Effector memory CD4-positive, alpha-beta T cell (primary cell): ENCODE results near the gene NIN.

ENCODE experiments used
- DNase-seq, 3 donors: peaks; one replicate each; pipeline ENCODE4 v3.0.0-alpha.2; 2020
- H3K27ac ChIP-seq: 2 replicates; pipeline ENCODE4 v1.7.0; 2013; ENCODE audit warnings: mild to moderate bottlenecking, low read length, moderate library complexity; ENCODE audit not compliant: insufficient read depth, poor library complexity, severe bottlenecking
- H3K27me3 ChIP-seq: replicated peaks from 2 replicates; pipeline ENCODE4 v1.7.0; 2013; ENCODE audit warnings: mild to moderate bottlenecking, low read length; ENCODE audit not compliant: insufficient read depth, control insufficient read depth, poor library complexity, severe bottlenecking
- H3K36me3 ChIP-seq: 2 replicates; pipeline ENCODE4 v1.7.0; 2013; ENCODE audit warnings: mild to moderate bottlenecking, low read length, moderate library complexity; ENCODE audit not compliant: control insufficient read depth, insufficient read depth
- H3K4me1 ChIP-seq: 2 replicates; pipeline ENCODE4 v1.7.0; 2013; ENCODE audit warnings: low read length, mild to moderate bottlenecking; ENCODE audit not compliant: control insufficient read depth, insufficient read depth, poor library complexity, severe bottlenecking
- H3K4me3 ChIP-seq: 2 replicates; pipeline ENCODE4 v1.7.0; 2013; ENCODE audit warnings: low read length, low read depth, mild to moderate bottlenecking; ENCODE audit not compliant: insufficient read depth, poor library complexity, severe bottlenecking
- H3K9me3 ChIP-seq: 2 replicates; pipeline ENCODE4 v1.7.0; 2013; ENCODE audit warnings: mild to moderate bottlenecking, low read length, moderate library complexity; ENCODE audit not compliant: control insufficient read depth

Gene NIN

DNA sequence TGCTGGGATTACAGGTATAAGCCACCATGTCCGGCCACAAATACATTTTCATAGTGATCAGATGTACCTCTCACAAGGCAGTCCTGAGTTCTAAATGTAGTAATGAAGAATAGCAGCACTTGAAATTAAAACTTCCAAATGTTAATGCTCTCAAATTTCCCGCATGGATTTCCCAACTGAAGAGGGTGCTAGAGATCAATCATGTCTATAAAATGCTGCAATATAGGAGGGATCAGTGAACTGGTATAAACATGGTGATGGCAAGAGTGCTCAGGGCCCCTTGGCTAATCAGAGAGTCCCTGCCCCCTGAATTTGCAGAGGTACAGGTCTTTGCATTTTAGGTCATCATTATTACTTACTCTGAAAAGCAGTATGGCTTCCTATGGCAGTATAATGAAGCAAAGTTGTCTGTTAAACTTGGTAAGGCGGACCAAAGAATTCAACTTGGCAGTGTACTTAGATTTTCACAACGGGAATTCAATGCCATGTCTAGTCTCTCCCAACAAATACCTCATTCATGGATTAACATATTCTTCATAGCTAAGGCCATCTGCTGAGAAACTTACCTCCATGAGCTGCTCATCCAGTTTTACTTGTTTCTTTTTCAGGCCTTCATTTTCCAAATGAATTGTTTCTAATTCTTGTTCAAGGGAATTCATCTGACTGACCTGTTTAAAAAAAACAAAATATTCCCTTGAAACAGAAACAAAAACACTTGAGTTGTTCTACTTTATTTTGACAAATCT lies 95.8 kb downstream of the NIN start:
- H3K36me3 ChIP-seq: peaks cover 63% of the 10 kb centered on the region
- no peaks in the 10 kb centered on the region for H3K27me3 ChIP-seq
- H3K27ac ChIP-seq: no peak overlapping the region
- no peak for DNase-seq
- H3K4me1 ChIP-seq: no peaks in the 10 kb centered on the region
- no peaks in the 10 kb centered on the region for H3K9me3 ChIP-seq
- H3K4me3 ChIP-seq: no peak overlapping the region

DNA sequence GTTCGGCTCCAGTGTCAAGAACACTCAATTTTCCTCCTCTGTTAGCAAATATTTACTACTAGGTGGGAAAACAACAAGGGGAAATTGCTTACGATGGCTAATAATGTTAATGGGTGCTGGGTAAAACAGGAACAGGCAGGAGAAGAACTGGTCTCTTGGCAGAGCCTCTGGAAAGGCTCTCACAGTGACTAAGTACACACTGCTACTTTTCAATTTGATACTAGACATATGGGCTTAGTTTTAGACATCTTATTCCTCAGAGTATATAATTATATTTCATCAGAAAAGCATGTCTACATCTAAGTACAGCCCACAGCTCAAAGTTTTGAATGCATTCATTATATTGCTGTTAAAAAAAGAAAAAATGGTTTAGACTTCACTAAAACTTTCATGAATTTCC lies 97.5 kb downstream of the NIN start:
- Histone ChIP-seq H3K9me3 (no peaks in the 10 kb centered on the region), H3K27me3 (no peaks in the 10 kb centered on the region), H3K4me3 (no peak overlapping the region), H3K27ac (no peak overlapping the region), H3K4me1 (no peaks in the 10 kb centered on the region), H3K36me3 (peaks cover 70% of the 10 kb centered on the region)
- no peak for DNase-seq

DNA sequence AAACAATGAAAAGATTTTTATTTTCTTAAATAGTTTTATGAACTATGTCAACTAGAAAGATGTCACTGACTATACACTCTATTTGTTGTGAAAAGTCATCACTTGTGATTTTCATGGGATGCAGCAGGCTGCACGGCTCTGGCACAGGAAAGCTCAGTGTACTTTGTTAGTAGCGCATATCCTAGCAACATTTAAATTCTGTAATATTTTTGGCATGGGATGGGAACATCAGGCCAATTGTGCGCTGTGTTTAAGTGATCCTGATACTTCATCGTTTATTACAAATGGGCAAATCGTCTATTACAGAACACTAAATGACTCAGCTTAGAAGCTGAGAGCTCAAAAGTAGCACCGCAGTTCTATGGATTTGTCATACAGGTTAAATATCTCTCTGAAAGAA lies 102.1 kb downstream of the NIN start:
- peaks cover 56% of the 10 kb centered on the region for H3K36me3 ChIP-seq
- H3K4me3 ChIP-seq: no peak overlapping the region
- H3K9me3 ChIP-seq: no peaks in the 10 kb centered on the region
- no peak overlapping the region for H3K27ac ChIP-seq
- peaks cover 5% of the 10 kb centered on the region for H3K4me1 ChIP-seq
- DNase-seq: no peak
- H3K27me3 ChIP-seq: no peaks in the 10 kb centered on the region

DNA sequence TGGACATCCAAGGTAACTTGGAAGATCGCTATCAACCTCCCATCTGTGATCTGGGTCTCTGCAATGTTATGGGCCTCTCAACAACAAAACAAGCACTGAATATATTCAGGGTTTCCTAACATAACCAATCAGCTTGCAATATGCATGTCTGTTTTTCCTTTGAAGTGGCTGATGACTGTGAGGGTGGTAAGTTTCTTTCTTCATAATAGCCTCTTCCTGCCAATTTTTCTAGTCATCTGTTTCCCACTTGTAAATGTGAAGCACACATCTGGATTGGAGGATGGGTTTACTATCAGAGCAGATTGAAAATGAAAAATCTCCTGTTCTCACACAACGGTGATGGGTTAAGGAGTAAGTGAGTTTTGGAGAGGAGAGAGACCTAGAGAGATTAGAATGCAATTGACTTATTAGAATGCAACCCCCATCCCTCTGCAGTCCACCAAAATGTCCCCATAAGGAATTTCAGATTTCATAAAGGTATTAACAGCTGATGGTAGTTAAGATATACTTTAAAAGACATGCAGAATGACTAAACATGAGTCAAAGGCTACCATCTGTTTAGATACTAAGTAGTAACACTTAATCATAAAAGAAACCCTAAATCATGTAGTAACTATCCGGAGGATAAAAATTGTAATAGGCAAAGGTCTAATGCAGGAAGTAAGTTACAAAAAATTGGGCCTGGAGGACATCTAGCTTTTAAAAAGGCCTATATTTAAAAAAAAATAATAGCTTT lies 104.4 kb downstream of the NIN start:
- Histone ChIP-seq H3K9me3 (no peaks in the 10 kb centered on the region), H3K27me3 (no peaks in the 10 kb centered on the region), H3K27ac (peak overlapping the region; percentile 30), H3K4me3 (no peak overlapping the region), H3K36me3 (peaks cover 47% of the 10 kb centered on the region), H3K4me1 (peaks cover 5% of the 10 kb centered on the region)
- DNase-seq: no peak

DNA sequence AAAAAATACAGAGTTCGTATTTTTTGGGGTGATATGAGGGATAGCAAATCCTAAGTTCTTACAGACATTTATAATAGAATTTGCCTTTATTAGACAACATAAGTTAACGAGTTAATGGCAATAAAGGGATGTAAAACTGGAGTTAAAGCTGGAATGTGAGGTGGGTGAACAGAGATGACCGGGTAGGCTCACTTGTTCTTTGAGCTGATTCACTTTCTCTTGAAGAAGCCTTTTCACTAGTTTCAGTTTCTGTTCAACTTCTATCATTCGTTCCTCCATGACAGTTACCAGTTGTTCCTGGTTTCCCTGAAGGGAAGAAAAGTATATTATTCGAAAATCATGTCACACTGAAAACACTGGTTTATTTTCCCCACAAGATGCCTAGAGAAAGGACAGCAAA lies 105.2 kb downstream of the NIN start:
- H3K36me3 ChIP-seq: peaks cover 44% of the 10 kb centered on the region
- H3K27ac ChIP-seq: no peak overlapping the region
- H3K27me3 ChIP-seq: no peaks in the 10 kb centered on the region
- H3K9me3 ChIP-seq: no peaks in the 10 kb centered on the region
- no peak overlapping the region for H3K4me3 ChIP-seq
- peaks cover 5% of the 10 kb centered on the region for H3K4me1 ChIP-seq
- no peak for DNase-seq

DNA sequence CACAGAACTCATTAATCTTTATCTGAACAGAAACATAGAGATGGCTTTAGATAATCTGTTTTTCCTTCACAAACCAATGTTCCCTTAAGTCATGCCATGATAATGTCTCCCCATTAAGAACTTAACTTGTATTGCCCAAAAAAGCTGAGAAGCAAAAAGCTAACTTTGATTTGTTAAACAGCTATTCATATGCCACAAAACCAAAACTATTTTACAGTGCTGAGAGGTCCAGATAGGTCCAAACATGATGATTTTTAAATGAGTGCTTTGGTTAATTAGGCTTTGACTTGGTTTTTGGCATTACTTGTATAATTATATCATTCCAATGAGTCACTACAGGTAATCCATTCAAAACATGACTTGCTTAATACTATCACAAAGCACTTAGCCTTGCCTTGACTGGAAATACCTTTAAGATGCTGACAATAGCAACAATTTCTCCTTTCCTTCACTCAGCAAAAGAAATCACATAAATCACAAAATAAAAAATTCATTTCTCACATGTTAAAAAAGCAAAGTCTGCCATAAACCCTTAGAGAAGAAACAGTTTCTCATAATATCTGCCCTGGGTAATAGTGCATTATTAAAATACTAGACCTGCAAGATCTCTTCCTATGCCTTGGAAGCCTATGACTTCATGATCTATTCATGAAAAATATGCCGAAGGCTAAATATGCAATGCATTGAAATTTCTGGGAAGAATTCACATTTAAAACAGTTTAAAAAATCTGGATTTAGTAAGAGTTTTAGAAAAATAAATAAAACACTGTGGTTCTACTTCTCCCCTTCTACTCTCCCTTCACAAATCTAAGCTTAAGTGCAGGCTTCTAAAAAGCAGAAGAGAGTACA lies 110.8 kb downstream of the NIN start:
- Histone ChIP-seq H3K27ac (no peak overlapping the region), H3K36me3 (peaks cover 13% of the 10 kb centered on the region), H3K9me3 (no peaks in the 10 kb centered on the region)

DNA sequence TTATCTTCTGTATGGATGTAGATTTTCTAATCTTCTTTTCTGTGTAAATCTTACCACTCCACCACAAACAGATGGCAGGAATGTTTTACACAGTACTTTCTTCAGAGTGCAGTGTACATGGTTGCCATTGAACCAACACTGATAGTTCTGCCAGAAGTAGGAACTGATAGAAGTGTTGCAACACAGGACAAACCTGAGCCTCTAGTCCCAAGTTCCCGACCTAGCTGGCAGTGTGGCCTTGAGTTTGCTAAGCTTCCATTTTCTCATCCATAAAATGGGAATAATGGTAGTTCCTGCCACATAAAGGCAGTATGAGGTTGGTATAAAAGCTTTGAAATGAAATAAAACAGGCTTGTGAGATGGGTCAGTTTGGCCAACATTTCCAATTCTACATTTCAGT lies 112.0 kb downstream of the NIN start:
- H3K27me3 ChIP-seq: no peaks in the 10 kb centered on the region
- no peak overlapping the region for H3K27ac ChIP-seq
- no peaks in the 10 kb centered on the region for H3K4me1 ChIP-seq
- no peak overlapping the region for H3K4me3 ChIP-seq
- no peak for DNase-seq
- no peaks in the 10 kb centered on the region for H3K9me3 ChIP-seq
- peaks cover 5% of the 10 kb centered on the region for H3K36me3 ChIP-seq

More for the DNA sequence above, 110.8 kb downstream of the NIN start:
- Histone ChIP-seq H3K4me3 (no peak overlapping the region), H3K27me3 (no peaks in the 10 kb centered on the region), H3K4me1 (no peaks in the 10 kb centered on the region)
- DNase-seq: no peak

DNA sequence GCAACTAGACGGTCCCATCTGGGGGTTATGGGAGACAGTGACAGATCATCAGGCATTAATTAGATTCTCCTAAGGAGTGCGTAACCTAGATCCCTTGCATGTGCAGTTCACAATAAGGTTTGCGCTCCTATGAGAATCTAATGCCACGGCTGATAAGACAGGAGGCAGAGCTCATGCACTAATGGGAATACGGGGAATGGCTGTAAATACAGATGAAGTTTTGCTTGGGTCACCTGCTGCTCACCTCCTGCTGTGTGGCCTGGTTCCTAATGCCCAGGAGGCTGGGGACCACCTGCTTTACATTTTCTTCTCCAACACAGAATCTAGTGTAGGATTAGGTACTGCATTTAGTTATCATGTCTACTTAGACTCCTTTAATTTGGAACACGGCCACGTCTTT lies 113.2 kb downstream of the NIN start:
- no peak overlapping the region for H3K4me3 ChIP-seq
- no peaks in the 10 kb centered on the region for H3K4me1 ChIP-seq
- H3K36me3 ChIP-seq: no peaks in the 10 kb centered on the region
- no peak for DNase-seq
- H3K9me3 ChIP-seq: no peaks in the 10 kb centered on the region
- no peak overlapping the region for H3K27ac ChIP-seq
- H3K27me3 ChIP-seq: no peaks in the 10 kb centered on the region

DNA sequence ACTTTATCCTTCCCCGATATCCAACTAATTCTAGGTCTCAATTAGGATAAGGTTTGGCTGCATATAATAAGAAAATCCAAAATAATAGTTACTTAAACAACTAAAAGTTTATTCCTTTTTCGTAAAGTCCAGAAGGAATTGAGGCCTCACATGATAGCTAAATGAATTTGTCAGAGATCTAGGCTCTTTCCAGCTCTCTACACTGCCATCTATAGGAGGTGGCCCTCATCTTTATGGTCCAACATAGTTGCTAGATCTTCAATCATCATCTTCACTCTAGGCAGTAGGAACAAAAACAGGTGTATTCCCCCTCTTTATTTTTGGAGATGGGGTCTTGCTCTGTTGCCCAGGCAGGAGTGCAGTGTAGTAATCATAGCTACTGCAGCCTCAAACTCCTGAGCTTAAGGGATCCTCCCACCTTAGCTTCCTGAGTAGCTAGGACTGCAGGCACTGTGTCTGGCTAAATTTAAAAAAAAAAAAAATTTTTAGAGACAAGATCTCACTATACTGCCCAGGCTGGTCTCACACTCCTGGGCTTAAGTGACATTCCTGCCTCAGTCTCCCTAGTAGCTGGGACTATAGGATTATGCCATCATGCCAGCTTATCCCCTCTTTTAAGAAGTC lies 116.4 kb downstream of the NIN start:
- Histone ChIP-seq H3K27me3 (no peaks in the 10 kb centered on the region), H3K4me3 (no peak overlapping the region), H3K4me1 (no peaks in the 10 kb centered on the region), H3K9me3 (no peaks in the 10 kb centered on the region), H3K27ac (no peak overlapping the region), H3K36me3 (no peaks in the 10 kb centered on the region)
- DNase-seq: no peak
